ENCODE results near the gene ATN1.

GRCh38 chr12:6941782-6942181 is 14.0 kb downstream of the ATN1 start:
- TF ChIP-seq CTCF (IDR thresholded peaks at IDR 0.05; ENCODE audit: low read depth, low read length, missing input control) = no peak
- no peak for TF ChIP-seq REST (IDR thresholded peaks at IDR 0.05)
- no peak for TF ChIP-seq JUND (IDR thresholded peaks at IDR 0.05)
- no peak for TF ChIP-seq ZBTB33 (IDR thresholded peaks at IDR 0.05)
- TF ChIP-seq ATF3 (IDR thresholded peaks at IDR 0.05) = no peak
- no peak for TF ChIP-seq SP1 (IDR thresholded peaks at IDR 0.05)
- TF ChIP-seq GABPA (IDR thresholded peaks at IDR 0.05 in 1 of 2, conservative IDR thresholded peaks at IDR 0.05 in 1 of 2) = no peak
- TF ChIP-seq RAD21 (IDR thresholded peaks at IDR 0.05) = no peak
